ENCODE data around the gene ABCG1.
A peak's percentile ranks its signal among the peaks of the same experiment; 100 is the strongest.

Gene ABCG1

GRCh38 chr21:42233067-42233961 is 14.4 kb downstream of the ABCG1 start:
- peak; percentile 78 for DNase-seq

- DNase-seq: no peak
Observed at GRCh38 chr21:42234041-42234440, 15.1 kb downstream of the ABCG1 start.

- peak; percentile 84 for DNase-seq
Observed at GRCh38 chr21:42234464-42235241, 15.7 kb downstream of the ABCG1 start.

- DNase-seq: no peak
Observed at GRCh38 chr21:42235593-42235992, 16.7 kb downstream of the ABCG1 start.

DNA sequence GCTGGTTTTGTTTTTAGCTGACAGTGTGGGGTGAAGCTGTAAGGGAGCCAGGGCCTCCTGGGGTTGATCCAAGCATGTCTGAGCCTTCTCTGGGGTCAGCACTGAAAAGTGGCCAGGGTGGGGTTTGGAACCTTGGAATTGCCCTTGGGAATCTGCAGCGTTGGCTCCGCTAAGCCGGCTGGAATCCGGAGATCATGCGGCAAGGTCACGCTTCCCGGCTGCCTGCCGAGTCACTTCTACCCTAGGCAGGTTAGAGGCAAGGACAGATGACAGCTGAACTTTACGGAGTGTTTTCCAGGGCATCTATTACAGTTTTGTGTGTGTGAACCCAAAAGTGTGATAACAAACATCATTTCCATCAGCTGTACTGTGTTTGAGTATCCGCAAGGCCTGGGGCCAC is 17.1 kb downstream of the ABCG1 start:
- DNase-seq: no peak

DNA sequence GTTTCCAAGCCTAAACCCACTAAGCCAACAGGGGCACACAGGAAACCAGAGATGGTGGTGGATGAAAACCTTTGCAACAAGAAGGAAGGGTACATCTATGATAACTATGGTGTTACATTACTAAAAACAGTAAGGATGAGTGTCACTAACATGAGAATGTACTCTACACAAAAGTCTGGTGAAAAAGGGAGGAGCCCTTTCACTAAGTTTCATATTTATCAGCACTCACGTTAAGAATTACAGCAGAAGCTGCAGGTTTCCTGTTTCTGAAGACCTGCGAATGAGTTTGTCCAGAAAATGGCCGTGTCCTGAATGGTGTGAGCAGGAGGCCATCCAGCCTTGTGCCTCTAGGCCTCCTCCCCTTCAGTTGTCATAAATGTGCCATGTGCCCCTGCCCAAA is 17.8 kb downstream of the ABCG1 start:
- DNase-seq: no peak

DNA sequence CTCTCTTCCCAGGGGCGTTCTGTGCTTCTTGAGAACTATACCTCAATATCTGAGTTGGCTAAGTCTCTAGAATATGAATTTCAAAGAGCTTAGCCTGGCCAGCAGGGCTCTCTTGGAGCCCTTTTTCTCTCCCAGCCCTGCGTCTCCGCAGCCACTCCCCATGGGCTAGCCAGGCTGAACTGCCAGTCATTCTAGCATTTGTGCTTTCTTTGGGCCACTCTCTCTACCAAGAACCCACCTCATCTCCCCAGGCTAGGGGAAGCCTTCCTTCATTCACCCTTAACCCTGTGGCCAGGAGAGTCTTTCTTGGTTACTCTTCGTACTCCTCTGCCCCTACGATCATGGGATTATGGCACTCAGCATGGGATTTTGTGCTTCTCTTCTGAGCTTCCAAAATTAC is 18.2 kb downstream of the ABCG1 start:
- DNase-seq: no peak

- DNase-seq: peak; percentile 57
Observed at GRCh38 chr21:42237577-42237976, 18.6 kb downstream of the ABCG1 start.

DNA sequence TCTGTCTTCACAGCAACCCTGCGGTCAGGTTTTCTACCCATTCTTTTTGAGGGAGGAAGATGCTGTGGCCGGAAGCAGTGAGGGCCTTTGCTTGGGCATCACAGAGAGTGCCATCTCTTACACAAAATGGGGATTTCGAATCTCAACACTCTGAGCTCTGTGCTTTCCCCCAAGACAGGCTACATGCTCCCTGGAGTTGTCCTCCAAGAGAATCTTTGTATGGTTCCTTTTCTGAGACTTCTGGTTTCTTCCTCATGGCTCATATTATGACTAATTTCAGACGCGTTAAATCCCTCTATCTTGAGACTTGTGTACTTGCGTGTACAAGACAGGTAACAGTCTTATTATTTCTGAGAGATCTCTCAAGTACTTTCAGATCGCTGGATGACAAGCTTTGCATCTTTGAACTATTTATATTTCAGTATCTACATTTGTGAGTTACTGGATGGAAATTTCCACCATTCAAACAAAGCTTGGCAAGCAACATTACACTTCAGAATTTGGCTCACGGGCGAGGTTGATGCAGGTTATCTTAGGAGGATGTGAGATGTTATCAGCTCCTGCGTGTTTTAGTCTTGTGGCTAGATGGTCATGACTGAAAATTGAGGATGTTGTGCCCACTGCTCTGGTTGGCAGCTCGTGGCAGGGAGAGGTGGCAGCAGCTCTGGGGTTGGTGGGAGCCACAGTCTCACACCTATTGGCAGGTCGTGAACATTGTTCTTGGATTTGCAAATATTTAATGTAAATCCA is 19.4 kb downstream of the ABCG1 start:
- DNase-seq: peak; percentile 60

DNA sequence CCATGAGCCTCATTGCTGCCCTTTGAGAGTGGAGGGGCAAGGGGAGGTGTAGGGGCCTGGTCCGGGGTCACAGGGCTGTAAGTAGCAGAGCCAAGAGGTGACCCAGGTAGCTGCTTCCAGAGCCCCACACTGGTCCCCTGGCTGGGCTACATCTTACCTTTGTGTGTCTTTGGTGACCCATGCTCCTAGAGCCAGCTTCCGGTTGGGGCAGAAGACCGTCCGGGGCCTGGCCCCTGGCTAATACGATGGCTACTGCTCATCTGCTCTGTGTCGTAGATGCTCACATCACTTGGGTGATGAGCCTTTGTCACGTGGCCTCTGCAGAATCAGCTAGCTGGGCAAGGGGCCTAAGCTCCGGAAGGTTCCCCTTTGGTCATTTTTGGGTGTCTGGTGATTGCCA is 20.6 kb downstream of the ABCG1 start:
- no peak for DNase-seq

DNA sequence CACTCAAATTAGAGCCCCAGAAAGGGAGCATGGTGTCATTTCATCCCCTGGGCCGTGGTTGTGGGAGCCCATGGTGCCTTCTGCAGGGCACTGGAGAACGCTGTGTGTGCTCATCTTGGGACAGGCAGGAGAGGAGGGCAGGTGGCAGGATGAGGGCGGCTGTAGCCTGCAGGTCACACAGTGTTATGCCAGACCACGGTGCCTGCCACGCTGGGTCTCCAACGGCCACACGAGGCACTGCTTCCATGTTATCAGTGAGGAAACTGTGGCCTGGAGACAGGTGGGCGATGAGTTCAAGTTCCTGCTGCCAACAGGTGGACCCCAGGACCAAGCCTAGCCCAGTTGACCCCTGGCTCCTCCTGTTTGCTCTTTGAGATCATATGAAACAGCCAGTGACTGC is 21.0 kb downstream of the ABCG1 start:
- DNase-seq: no peak

- DNase-seq: no peak
Observed at GRCh38 chr21:42242611-42243010, 23.7 kb downstream of the ABCG1 start.

DNA sequence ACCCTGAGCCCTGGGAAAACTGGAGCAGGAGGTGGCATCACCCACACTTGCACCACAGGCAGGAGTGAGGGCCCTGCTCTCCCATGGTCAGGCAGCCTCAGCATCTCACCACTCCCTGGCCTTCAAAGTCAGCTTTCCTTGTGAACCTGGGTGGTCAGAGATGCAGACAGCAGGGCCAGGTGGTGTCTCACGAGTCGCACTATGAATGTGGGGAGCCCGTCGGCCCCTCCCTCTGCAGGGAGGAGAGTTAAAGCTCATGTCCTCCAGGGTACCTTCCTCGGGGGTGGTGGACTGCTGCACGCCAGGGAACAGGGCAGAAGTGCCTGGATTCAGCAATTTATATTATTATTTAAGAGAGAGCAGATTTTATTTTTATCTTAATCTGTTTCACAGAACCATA is 24.1 kb downstream of the ABCG1 start:
- no peak for DNase-seq

- no peak for DNase-seq
Observed at GRCh38 chr21:42245331-42246193, 26.6 kb downstream of the ABCG1 start.

DNA sequence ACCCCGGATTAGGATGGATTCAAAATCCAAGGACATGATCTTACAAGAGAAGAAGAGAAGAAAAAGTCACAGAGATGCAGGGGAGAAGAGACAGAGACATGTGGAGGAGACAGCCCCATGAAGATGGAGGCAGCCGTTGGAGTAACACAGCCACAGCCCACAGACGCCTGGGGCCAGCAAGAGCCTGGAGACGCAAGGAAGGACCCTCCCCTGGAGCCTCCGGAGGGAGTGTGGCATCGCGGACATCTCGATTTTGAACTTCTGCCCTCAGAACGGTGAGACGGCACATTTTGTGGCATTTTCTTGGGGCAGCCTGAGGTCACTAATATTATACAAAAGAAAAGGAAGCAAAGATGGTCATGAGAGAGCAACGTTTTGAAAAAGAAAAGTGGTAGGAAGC is 28.8 kb downstream of the ABCG1 start:
- DNase-seq: no peak

DNA sequence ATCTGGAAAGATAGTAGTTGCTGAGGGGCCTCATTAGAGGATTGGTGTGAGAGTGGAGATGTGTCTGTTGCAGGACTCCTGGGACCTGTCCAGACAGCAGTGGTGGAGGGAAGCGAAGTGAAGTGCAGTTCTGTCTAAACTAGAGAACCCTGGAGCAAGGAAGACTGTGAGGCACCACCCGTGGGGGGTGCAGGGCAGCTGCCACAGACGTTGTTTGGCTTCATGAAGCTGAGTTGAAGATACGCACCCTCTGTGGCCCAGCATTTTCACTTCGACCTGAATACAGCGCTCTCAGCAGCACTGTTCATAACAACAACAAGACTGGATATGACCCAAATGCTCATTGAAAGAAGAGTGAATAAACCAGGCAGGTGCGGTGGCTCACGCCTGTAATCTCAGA is 29.3 kb downstream of the ABCG1 start:
- no peak for DNase-seq

DNA sequence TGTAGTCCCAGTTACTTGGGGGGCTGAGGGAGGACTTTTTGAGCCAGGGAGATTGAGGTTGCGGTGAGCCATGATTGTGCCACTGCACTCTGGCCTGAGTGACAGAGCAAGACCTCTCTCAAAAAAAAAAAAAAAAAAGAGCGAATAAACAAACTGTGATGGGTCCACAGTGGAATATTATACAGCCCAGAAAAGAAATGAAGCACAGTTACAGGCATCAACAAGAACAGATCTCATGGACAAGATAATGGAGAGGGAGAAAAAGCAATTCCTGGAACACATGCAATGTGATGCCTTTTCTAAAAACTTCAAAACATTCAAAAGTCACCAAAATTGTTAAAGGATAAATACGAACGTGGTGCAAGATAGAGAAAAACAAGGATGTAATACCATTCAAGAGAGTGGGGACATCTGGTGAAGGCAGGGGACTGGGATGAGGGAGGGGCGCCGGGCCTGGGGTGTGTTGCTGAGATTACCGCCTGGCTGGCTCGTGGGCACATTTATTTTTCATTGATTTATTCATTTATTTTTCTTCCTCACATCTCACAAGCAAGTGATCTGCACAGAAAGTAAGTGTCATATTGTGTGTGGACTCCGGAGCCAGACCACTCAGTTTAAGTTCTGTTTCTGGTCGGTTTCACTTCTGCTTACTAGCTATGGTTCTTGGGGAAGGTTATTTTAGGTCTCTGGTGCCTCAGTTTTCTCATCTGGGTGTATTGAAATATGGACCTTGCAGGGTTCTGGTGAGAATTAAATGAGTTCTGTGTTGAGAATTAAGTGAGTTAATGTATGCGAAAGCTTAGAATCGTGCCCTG is 30.1 kb downstream of the ABCG1 start:
- DNase-seq: no peak

DNA sequence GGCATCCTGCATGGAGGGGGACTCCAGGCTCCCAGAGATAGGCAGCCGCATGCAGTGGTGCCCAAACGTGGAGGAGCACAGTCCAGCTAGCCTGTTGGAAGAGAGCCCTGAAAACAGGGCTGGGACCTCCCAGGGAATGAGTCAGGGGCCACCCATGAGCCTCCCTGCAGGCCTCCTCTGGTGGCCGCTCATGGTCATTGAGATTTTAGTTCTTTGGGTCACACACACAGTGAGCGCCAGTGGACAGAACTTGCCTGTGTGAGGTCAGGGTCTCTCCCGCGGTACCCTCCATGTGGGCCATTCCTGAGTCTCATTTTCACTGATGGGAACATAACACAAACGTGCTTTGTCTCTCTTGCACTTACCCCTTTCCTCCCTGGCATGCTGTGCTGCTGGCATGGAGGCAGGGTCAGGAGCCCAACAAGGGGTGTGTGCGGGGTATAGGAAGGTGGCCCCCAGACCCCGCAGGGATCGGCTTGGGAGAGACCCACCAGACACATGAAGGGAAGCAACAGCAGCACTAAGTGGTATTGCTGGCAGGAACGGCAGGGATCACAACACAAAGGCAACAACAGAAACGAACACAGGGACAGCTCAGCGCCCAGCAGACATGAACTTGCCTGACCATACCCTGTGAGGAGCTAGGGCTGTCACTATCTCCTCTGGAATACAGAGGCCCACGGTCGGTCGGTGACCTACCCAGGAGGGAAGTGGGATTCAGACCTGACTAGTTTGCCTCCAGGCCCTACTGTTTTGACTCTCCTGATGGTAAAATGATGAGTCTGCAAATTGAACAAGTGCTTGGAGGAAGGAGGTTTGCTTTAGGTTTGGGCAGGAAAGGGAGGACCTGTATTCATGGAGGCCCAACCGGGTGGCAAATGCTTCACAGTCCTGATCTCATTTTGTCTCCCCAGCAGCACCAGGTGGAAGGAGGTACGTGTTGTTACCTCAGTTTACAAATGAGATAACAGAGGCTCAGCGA is 31.8 kb downstream of the ABCG1 start:
- DNase-seq: no peak

GRCh38 chr21:42251654-42252324 is 32.8 kb downstream of the ABCG1 start:
- DNase-seq: no peak

DNA sequence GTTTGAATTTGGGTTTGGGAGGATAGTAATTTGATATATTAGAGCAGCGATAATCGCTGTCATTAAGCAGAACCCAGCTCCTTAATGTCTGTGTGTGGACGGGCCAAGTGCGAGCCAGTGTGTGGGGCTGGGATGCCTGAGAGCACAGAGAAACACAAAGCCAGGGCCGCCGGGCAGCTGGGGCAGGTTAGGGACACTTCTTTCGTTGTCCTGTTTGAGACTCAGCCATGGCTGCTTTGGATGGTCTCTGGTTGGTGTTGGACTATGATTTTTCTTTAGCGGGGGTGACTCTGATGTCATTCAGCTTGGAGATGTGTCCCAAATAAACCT is 33.4 kb downstream of the ABCG1 start:
- DNase-seq: no peak
